Hematopoietic multipotent progenitor cell treated with erythropoietin and hydrocortisone succinate and interleukin-3 and kit ligand, for 15 days (in vitro differentiated cells): ENCODE results near the gene PRR27.

Experiments
- DNase-seq: peaks from one replicate; pipeline ENCODE4 v3.0.0-alpha.2; 2015; ENCODE audit warnings: low spot score

PRR27 gene

DNA sequence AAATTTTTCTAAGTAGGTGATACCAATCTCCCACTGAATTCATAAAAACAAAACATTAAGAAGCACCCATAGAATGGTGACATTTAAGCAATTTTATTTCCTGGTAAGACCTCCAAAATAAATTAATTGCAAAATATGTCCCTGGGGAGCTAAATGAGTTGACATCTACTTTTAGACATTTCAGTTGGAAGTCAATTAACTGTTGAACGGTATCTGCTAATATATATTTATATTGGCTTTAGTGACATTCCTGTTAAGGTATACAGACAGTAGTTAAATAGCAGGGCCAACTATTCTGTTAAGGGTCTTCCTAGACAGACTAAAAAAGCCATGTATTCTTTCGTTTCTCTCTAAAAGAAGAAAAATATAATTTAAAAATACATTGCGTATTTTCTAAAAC, at the start of gene PRR27:
TSS of gene PRR27 (plus strand) at position 301 of the 400 bp plus-strand sequence. CDS start 139 bp downstream, outside the sequence.
- DNase-seq = no peak

DNA sequence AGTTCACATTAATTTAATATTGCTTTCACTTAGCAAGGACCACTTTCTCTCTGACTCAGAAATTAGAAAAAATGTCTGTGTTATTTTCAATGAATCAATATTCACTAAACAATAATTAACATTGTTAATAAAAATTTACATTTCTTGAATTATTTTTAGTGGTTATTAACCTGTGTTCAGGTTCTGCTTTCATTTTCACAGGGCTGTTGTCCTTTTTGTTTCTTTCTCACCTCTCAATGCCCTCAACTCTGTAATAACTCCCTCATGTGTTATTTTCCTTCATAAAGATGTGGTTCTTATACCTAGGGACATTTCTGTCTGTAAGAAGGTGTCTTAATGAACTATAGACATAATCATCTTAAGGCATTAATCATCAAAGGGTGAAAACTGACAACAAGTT, 43.1 kb upstream of the PRR27 start:
- no peak for DNase-seq

DNA sequence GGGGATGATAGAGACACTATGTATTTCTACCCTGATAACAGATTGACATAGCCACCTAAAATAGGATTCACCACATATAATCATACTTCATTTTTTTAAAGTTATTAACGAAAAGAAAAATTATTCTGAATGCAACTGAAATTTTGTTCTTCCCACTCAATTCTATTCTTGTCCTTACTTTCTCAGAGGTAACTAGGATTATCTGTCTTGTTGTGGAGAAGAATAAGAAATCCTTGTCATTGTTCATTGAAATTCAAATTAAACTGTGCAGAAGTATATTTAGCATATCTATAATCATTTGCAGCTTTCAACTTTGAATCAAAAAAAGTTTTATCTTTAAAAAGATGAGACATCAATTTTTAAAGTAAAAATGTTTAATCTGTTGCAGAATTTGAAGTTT, 40.4 kb upstream of the PRR27 start:
- DNase-seq = no peak

DNA sequence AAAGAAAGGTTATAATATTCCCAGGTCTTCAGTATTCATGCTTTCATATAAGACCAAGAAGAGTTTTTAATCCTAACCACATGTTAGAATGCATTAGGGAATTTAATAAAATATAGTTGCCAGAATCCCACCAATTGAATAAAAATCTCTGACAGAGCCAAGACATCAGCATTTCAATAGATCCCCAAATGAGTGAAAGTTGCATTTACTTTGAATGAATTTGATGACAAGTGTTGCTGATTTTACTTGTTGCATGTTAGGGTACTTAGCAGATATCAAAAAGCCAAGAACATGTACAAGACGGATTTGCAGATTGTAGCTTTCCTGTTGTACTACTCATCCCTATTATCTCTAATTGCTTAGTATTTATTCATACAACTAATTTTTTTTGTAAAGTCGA, 39.9 kb upstream of the PRR27 start:
- no peak for DNase-seq

DNA sequence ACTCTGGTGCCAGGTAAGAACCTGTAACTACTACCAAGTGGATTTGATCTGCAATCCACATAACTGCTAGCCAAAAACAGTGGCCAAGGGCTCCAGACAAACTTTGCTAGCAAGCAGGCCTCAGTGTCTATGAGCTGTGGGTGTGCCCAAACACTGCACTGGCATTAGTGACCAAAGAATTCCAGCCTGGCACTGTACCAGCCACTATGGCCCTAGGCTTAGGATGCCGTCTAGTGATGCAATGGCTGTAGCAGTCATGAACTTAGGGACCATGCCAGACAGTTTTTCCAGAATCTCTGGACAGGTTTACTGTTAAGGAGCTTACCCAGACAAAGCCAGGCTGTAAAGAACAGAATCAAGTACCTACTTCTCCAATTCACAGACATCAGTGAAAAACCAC, 33.7 kb upstream of the PRR27 start:
- DNase-seq = no peak

DNA sequence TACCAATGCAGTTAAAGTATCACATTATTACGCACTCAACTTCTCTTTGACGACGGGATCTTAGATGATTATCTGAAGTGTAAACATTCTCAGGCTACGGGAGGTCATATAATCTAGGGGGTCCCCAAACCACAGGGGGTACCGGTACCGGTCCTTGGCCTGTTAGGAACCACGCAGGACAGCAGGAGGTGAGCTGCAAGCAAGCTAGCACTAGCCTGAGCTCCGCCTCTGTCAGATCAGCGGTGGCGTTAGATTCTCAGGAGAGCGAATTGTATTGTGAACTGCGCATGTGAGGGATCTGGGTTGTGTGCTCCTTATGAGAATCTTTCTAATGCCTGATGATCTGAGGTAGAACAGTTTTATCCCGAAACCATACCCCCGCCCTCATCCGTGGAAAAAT, 20.6 kb upstream of the PRR27 start:
- DNase-seq = no peak

DNA sequence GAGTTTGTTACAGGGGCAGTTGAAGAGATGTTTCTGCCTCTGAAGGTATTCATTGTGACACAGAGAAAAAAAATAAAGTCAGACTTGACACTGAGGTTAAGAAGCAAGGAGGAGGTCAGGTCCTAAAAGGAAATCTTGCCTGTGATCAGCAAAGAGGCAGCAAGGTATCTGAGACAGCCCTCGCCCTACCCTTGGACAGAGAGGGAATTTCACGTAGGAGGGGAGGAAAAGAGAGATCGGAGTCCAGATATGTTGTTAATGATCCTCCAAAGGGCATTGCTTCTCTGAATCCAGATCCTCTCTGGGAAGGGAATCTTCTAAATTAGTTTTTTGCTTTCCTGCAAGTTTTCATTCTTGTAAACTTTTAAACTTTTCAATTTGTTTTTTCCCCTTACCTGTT, 15.3 kb upstream of the PRR27 start:
- DNase-seq = no peak

DNA sequence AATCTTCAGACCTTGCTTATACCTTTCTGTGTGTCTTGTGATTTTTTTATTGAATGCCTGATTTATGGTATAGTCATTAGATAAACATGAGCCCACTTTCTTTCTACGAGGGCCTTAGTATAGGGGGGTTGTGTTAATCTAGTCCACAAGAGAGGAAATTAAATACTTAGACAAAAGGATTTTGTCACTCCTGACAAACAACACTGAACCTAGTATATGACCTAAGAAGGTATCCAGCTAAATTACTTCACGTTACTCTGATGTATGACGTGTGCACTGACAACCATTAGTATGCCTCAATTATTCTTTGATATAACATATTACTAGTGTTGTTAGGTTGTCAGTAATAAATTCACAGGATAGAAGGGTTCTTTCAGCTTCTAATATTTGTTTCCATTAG, 2.8 kb upstream of the PRR27 start:
- no peak for DNase-seq

DNA sequence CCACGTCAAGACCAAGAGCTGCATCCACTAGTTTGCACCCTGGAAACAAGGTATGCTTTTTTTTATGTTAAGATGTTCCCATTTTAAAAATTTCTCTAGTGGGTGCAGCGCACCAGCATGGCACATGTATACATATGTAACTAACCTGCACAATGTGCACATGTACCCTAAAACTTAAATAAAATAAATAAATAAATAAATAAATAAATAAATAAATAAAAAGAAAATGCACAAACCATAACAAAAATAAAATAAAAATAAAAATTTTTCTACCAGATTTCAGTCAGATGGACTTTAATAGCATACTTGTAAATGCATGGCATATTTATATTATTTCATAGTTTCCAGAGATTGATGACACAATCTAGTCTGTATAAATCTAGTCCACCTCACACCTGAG, 1.9 kb upstream of the PRR27 start:
- DNase-seq = no peak

DNA sequence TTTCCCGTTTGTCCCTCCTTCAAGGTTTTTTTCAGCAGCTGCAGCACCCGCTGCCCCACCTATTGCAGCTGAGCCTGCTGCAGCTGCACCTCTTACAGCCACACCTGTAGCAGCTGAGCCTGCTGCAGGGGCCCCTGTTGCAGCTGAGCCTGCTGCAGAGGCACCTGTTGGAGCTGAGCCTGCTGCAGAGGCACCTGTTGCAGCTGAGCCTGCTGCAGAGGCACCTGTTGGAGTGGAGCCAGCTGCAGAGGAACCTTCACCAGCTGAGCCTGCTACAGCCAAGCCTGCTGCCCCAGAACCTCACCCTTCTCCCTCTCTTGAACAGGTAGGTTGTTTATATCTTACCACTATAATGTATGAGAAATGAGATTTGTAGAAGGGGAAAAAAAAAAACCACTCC, 4.5 kb downstream of the PRR27 start:
- DNase-seq = no peak

DNA sequence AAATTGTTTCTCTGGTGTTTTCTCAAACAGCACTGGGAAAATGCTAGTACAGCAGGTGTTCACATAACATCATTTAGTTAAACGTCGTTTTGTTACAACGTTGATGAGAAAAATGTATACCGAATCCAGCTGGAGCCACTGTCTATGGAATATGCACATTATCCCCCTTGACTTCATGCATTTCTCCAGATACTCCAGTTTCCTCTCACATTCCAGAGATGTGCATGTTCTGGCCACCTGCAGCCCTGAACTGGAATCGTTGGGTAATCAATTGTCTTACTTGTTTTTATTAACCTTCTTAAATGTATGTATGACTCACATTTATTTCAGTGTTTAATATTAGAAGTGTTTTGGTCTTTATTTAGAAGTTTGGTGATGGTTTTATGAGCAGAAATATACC, 23.1 kb downstream of the PRR27 start:
- no peak for DNase-seq

DNA sequence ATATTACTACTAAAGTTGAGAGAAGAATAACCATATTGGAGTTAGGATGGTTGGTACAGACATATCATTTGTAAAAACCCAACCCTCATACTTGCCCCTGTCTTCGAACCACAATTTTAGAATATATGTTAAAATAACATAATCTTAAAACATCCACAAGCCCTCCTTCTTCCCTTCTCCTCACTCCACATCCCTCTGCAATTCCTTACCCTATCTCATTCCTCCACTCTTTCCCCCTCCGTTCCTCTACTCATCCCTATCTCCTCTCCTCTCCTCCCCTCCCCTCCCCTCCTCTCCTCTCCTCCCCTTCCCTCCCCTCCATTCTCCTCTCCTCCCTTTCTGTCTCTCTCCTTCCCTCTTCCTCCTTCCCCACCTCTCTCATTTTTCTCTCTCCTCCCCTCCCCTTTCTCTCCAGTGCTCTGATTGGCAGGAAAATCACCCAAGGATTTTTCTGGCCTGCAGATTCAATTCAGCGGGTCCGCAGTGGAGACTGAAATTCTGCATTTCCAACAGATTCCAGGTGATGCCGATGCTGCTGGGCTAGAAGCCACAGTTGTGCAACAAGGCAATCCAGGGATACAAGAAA, 24.1 kb downstream of the PRR27 start:
- DNase-seq = no peak

DNA sequence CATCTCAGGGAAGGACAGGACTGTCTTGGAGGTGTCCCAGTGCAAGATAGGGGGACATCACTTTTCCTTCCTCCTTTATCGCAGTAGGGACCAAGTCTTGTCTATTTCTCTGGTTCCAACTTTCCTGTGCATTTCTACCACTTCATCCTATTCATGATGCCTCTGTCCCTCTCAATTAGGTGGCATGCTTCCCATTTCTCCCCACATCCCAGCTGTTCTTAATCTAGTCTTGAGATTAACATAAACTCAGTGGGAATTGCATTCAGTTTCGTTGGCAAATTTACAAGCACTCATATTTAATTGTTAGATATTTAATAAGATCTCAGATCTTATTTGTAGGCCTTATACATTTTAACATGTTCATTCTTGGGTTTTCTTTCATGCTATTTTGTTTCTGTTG, 25.8 kb downstream of the PRR27 start:
- DNase-seq = no peak

DNA sequence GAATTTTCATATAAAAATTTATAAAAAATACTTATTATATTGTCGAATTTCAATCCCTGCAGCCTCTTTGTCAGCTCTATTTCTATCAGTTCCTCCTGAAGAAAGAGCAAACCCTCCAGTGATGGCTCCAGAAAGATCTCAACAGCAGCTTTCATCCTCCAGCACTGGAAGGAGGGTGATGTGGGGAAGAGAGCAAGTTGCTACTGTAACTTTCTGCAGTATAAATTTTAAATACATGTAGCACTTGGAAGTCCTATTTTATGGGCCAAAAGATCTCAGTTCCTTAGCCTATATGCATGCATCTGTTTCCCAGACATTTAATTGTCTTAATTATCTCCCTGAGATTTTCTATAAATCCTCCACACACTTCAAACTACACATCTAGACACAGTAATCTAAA, 27.8 kb downstream of the PRR27 start:
- DNase-seq = no peak

DNA sequence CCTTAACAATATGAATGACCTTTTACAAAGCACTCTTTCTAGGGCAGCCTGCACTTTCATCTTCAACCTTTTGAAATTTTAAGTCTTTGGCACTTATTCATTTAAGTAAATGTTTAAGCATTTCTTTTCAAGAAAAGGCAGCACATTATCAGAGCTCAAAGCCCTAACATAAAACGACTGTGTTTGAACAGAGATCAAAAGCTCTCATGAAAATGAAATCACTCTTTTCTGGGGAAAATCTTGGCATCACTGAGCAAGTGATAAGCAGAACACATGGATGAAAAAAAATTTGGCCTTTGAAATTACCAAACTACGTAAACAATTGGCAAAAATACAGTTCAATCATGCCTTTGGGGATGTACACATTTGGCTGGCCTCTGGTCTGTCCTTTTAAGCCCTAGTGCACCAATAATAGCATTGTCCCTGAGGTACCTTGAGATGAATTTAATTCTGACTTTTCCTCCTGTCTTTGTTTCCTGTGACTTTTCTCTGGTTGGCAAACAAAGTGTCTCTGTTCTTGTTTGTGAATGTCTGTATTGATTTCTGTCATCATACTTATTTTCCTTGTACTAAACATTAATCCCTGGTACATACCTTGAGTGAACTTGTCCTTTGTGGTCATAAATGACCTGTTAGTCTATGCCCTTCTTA, 28.6 kb downstream of the PRR27 start:
- DNase-seq = no peak

DNA sequence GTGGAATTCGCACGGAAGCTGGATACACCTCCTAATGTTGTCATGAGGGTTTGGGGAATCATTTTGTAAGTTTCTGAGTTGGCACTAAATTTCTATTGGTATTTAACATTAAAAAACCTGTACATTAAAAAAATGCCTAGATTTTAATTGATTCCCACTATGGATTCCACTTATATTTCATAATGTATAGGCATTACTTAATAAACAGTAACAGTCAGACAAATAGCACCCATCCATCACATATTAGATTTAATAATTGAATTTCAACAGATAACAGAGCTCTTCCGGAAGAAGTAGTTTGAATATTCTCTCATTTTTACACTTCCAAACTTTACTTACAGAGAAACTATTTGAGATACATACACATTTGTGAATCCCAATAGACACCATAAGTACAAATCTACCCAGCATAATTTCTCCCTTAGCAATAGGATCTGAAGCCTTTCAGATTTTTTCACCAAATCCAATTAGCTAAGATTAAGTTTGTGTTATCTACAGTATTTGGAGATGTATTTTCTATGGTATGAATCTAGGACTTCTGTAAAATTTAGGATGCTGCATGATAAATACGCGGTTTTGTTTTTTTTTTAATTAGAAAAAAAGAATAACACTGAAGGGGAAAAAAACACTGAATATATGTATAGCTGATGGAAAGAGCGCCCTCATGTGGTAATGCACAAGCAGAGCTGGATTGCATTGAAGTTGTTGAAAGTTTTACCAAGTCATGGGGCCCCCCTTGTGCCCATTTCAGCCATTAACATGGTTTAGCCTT, 29.3 kb downstream of the PRR27 start:
- peak; percentile 17 for DNase-seq

DNA sequence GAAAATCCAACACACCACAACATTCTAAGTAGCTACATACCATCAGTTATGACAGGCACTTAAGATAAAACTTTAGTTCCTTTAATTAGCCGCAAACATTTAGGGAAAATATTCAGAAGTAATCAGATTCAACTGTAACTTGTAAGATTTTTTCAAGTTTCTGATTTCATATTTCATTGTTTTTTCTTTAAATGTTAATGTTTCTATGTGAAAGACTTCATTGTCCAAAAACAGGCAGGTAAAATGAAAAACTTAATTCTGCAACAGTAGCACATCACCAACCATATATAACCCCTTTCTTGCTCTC, 29.9 kb downstream of the PRR27 start:
- no peak for DNase-seq

DNA sequence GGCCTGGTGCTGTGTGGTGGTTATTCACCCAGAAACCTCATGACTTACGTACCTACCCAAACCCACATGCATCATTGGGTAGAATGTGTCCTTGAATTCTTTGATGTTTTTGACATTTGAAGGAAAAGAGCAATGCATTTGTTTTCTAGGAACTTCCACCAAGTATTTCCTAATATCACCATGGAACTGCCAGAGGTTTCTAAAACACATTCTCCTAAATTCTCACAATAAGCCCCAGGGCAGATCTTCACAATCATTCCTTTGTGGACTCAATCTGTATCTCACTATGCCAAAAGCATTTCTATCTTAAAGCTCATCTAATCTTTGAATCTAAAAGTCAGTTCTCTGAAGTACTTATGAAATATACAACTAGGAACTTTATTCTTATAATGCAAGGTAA, 33.2 kb downstream of the PRR27 start:
- DNase-seq = no peak

DNA sequence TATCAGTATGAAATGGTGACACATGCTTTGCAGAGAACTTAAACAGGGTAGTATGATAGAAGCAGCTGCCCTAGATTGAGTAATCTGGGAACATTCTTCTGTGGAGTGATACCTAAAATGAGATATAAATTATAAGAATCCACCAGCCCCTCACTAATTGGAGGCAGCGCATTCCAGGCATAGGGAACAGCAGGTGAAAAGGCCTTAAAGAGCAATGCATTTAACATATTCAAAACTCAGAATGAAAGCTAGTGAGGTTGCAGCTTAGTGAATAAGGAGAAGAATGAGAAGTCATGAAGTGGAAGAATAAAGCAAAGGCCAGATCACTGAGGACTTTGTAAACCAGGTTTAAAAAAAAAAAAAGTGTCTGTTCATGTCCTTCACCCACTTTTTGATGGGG, 36.5 kb downstream of the PRR27 start:
- DNase-seq = no peak

DNA sequence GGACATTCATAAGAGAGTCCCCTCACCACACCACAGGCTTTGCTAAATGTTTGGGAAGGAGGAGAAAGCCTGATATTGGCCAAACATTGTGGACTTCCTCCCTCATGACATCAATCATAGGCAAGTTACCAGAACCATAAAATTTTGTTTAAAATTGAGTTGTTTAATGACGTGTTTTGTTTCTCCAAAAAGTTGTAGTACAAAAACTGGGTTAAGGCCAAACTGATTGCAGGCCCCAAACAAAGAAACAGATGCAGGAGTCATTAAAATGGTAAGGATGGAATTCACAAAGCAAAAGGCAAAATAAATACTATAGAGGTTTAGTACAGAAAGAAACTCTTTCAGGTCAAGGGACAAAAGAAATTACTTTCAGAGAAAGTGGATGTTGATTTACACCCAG, 37.6 kb downstream of the PRR27 start:
- DNase-seq = no peak

DNA sequence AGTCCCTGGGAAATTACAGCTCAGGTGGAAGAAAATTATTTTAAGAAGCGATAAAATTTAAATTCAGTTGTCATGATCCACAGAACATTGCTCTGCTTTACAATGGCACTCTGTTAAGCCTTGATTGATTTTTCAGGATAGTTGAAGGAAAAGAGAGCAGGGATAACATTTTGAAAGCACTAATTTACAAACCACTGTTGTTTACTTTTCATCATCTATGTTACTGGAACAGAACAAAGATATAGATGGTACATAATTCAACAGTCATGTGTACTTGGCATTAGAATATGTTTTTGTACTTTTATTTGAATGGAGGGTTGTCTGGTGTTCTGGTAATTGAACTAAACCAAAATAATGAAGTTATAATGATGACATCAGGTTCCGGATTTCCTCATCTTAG, 38.9 kb downstream of the PRR27 start:
- no peak for DNase-seq

DNA sequence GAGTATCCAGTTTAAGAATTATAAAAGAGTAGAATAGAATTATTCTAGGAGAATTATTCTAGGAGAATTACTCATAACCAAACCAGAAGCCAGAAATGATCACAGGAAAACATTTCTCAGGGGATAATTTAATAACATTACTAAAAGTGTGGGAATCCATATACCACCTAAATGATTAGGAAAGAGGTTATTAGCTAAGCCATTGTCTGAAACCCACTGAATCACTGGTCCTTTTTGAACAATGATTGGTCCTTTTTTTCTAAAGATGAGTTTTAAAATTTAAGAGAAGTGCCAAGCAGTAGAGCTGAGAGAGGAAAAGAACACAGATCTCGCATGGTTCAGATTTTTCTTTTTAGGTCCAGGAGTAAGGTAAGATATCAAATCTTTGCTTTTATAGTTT, 41.4 kb downstream of the PRR27 start, which contains the start of gene ODAM:
TSS of gene ODAM (plus strand) at position 301 of the 400 bp plus-strand sequence. CDS start 819 bp downstream, outside the sequence.
- no peak for DNase-seq

DNA sequence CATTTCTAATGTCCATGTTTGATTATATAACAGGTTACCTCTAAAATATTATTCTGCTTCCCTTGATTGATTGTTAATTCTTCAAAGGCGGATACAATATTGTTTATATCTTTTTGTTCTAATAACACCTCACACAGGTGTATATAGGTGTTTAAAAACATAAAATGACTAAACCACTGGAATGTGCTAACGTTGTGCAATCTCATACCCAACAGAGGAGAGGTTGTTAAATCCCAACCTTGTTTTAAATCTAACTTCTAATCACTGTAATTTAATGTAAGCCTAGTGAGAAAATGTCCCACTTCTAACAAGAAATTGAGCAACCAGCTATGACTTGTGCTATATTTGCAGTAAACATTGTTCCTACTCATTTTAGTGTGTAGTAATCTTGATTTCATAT, 42.8 kb downstream of the PRR27 start:
- DNase-seq = no peak

DNA sequence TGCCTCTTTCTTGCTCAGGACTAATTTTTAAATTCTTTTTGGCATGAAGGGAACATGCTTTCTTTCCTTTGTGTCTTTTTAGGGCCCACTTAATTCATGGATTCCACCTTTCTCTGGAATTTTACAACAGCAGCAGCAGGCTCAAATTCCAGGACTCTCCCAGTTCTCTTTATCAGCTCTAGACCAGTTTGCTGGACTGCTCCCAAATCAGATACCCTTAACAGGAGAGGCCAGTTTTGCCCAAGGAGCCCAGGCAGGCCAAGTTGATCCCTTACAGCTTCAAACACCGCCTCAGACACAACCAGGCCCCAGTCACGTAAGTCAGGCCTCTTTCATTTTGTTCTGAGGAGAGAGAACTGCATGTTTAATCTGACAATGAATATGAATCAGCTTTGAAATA, 43.8 kb downstream of the PRR27 start:
- no peak for DNase-seq
